GM12878 (cell line): ENCODE data around the gene ARAF. TPM values are rescaled to one million over a fixed set of nuclear protein-coding genes. Genes with fewer than 3 reads are reported as not detected.

Source experiments
- ATAC-seq: fragments of 200-7000 bp; cut with Tn5 transposase; 3 replicates; pipeline ENCODE4 v1.9.1; 2020; ENCODE audit warnings: mild to moderate bottlenecking, moderate library complexity
- BruUV-seq: library from RNA; stranded (reverse); fragments of 400-500 nt; replicated peaks from 2 replicates; lab custom pipeline; 2021; lab: Mats Ljungman, UMichigan
- CTCF ChIA-PET: fragments of 300-600 bp; sonication (Branson Sonifier 250); formaldehyde crosslinking; extraction: SDS; loops from one replicate; lab custom pipeline; 2021; ENCODE audit warnings: inconsistent platforms; lab: Yijun Ruan, JAX
- POLR2A ChIA-PET: fragments of 350-600 bp; formaldehyde crosslinking; extraction: SDS; loops from one replicate; lab custom pipeline; 2021; ENCODE audit warnings: inconsistent platforms; lab: Charles Lee
- RAD21 ChIA-PET: fragments of 300-600 bp; sonication (Branson Sonifier 250); formaldehyde crosslinking; loops from one replicate; lab custom pipeline; 2023; ENCODE audit warnings: antibody characterized with exemption; ENCODE audit not compliant: unreplicated experiment; lab: Charles Lee
- SMC1A ChIA-PET: fragments of 300-600 bp; sonication (Branson Sonifier 250); formaldehyde crosslinking; loops from one replicate; lab custom pipeline; 2023; ENCODE audit not compliant: unreplicated experiment, uncharacterized antibody; lab: Charles Lee
- DNase-seq: peaks from one replicate; pipeline ENCODE4 v3.0.0-alpha.2; 2011; ENCODE audit warnings: low read depth, low spot score
- FAIRE-seq: peaks from 3 replicates; lab custom pipeline; 2011; peaks lifted over from hg19 to GRCh38; lab: Jason Lieb, UNC
- H2AFZ ChIP-seq: 2 replicates; pipeline ENCODE4 v1.6.0; 2011; ENCODE audit warnings: low read depth, low read length, control low read depth; ENCODE audit not compliant: control insufficient read depth
- H3K27ac ChIP-seq: 2 replicates; pipeline ENCODE4 v1.5.1; 2011; ENCODE audit warnings: control low read depth; ENCODE audit not compliant: control insufficient read depth, insufficient read depth
- H3K27me3 ChIP-seq, 2 experiments: replicated peaks in 1 of 2; 2 replicates each; pipeline versions ENCODE4 v1.6.0 to v1.6.1; 2011; ENCODE audit warnings: low read length in 1 of 2; ENCODE audit not compliant: control insufficient read depth in 2 of 2, insufficient read depth in 2 of 2
- H3K36me3 ChIP-seq, 2 experiments: 2 replicates each; pipeline ENCODE4 v1.5.1; 2011; ENCODE audit warnings: low read length in 1 of 2; ENCODE audit not compliant: control insufficient read depth in 2 of 2, insufficient read depth in 2 of 2
- H3K4me1 ChIP-seq: 2 replicates; pipeline ENCODE4 v1.6.1; 2011; ENCODE audit warnings: mild to moderate bottlenecking, low read length, moderate library complexity, mixed read lengths; ENCODE audit not compliant: control insufficient read depth, insufficient read depth
- H3K4me2 ChIP-seq: 2 replicates; pipeline ENCODE4 v1.6.0; 2011; ENCODE audit warnings: control low read depth; ENCODE audit not compliant: control insufficient read depth, insufficient read depth
- H3K4me3 ChIP-seq: fragments of 200-600 bp; sonication (generic); 2 replicates; pipeline ENCODE4 v1.5.1; 2016
- H3K79me2 ChIP-seq: 2 replicates; pipeline ENCODE4 v1.6.0; 2011; ENCODE audit warnings: low read length; ENCODE audit not compliant: control insufficient read depth, insufficient read depth
- H3K9ac ChIP-seq: 2 replicates; pipeline ENCODE4 v1.8.0; 2011; ENCODE audit warnings: low read length, control low read depth, mixed read lengths; ENCODE audit not compliant: control insufficient read depth, insufficient read depth
- H3K9me3 ChIP-seq: replicated peaks from 3 replicates; pipeline ENCODE4 v1.5.1; 2011; ENCODE audit warnings: mild to moderate bottlenecking, low read length; ENCODE audit not compliant: control insufficient read depth, insufficient read depth
- H4K20me1 ChIP-seq: 2 replicates; pipeline ENCODE4 v1.6.0; 2011; ENCODE audit not compliant: control insufficient read depth, insufficient read depth
- CHD2 ChIP-seq: IDR thresholded peaks from 2 replicates; pipeline ENCODE4 v1.6.1; 2011; ENCODE audit warnings: low read depth, low read length, improper control_type of control experiment, borderline replicate concordance
- ESRRA ChIP-seq: IDR thresholded peaks from 2 replicates; pipeline ENCODE4 v1.6.1; 2012; ENCODE audit warnings: mild to moderate bottlenecking, low read length, improper control_type of control experiment
- JUNB ChIP-seq: IDR thresholded peaks from 2 replicates; pipeline ENCODE4 v1.6.1; 2016; ENCODE audit warnings: antibody characterized with exemption, mild to moderate bottlenecking
- KAT2A ChIP-seq: conservative IDR thresholded peaks from 2 replicates; pipeline ENCODE4 v1.6.1; 2011; ENCODE audit warnings: low read depth, low read length; ENCODE audit not compliant: control insufficient read depth
- RFX5 ChIP-seq: IDR thresholded peaks from 2 replicates; pipeline ENCODE4 v1.6.1; 2011; ENCODE audit warnings: low read depth, low read length, improper control_type of control experiment
- SPI1 ChIP-seq: IDR thresholded peaks from 2 replicates; pipeline ENCODE4 v1.6.1; 2011; ENCODE audit warnings: low read depth, mild to moderate bottlenecking, low read length, moderate library complexity, borderline replicate concordance; ENCODE audit not compliant: insufficient read depth
- WGBS: methylation state at CpG from one replicate; pipeline ENCODE4 v1.1.6; 2016; ENCODE audit warnings: low lambda C conversion rate; ENCODE audit not compliant: insufficient replicate concordance, insufficient coverage; ENCODE audit errors: missing lambda C conversion rate; 5-methylcytosine and 5-hydroxymethylcytosine counted together
- in situ Hi-C: fragments of 300-500 bp; cut with MboI; formaldehyde crosslinking; loops from 9 replicates; pipeline ENCODE4 v1.14.3; 2018; ENCODE audit warnings: mixed read lengths
- intact Hi-C: fragments of 100-400 bp; cut with micrococcal nuclease; formaldehyde crosslinking; loops from one replicate; pipeline ENCODE4 v1.14.2; 2022; ENCODE audit not compliant: unreplicated experiment
- polyA plus RNA-seq, 11 experiments: library from polyadenylated mRNA; depleted of rRNA in 4 of 11; unstranded in 6 of 11; stranded (reverse) in 5 of 11; fragments of >200 nt; fragmentation: Nextera tagmentation in 4 of 11; fragmentation: Illumina TruSeq in 1 of 11; extraction: Ambion mirVana in 4 of 11; extraction: Trizol in 1 of 11; gene quantifications; 1 replicate in 1 of 11; 2 replicates in 10 of 11; pipeline versions ENCODE4 v1.2.1 to v1.2.3, GENCODE V29; 2011 to 2016; ENCODE audit warnings: inconsistent platforms in 2 of 11, missing spikeins in 2 of 11, low read depth in 1 of 11
- total RNA-seq, 4 experiments: library from RNA; depleted of rRNA in 3 of 4; stranded (reverse); fragments of >200 nt in 3 of 4; fragmentation: Illumina TruSeq in 1 of 4; extraction: Trizol in 1 of 4; gene quantifications; 2 replicates each; pipeline versions ENCODE4 v1.2.1 to v1.2.3, GENCODE V29; 2013 to 2021
- TF ChIP-seq, protein P1 (sequence below): fragments of 450-650 bp; IDR thresholded peaks from 2 replicates; pipeline ENCODE4 v1.6.1; 2017; ENCODE audit warnings: borderline replicate concordance
- TF ChIP-seq, protein P2 (sequence below): fragments of 450-650 bp; formaldehyde crosslinking; IDR thresholded peaks from 2 replicates; pipeline ENCODE4 v1.4.0; 2022; ENCODE audit warnings: mild to moderate bottlenecking, moderate library complexity

The ARAF gene
- total and polyA plus RNA-seq, 10 of the 15 experiments (the other 5 are each of a cell fraction or from before 2014, with no cell fraction given), result 5.0 to 79.2 (median 39.1) TPM

DNA sequence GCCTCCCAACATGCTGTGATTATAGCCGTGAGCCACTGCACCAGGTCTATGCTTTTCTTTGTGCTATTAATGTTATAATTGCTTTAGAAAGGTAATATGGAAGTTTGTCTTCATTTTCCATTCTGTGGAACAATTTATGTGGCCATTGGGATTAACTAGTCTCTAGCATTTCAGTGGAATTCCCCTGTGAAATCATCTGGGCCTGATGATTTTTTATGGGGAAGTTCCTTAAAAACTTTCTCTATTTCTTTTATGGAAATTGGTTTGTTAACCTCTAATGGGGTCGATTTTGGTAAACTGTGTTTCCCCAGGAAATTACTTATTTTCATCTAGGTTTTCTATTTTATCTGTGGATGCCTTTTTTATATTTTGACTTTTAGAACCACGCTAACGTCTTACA lies 32.5 kb downstream of the ARAF start:
- BruUV-seq, result no TSS peak
- no peak overlapping the region for H3K4me3 ChIP-seq
- intact Hi-C loops, result no loop called here
- ATAC-seq (no peak), DNase-seq (no peak), FAIRE-seq (no peak)
- in situ Hi-C loops, result no loop called here
- no peak overlapping the region for H3K9ac ChIP-seq
- 1% methylated on average over 4 of the region's 4 CpGs for WGBS
- no peaks in the 10 kb centered on the region for H3K79me2 ChIP-seq
- H3K9me3 ChIP-seq, result no peaks in the 10 kb centered on the region; the same call in 2 of the 3 replicates
- POLR2A ChIA-PET, result interaction anchor here (0.7 kb wide), 1 partner anchor 17 kb away, joined by 3 read pairs; no protein-coding TSS in a partner anchor
- no peak overlapping the region for H3K27ac ChIP-seq
- H3K4me2 ChIP-seq, result no peak overlapping the region
- H2AFZ ChIP-seq, result no peak overlapping the region
- TF ChIP-seq KAT2A, result no peak
- TF ChIP-seq, protein P1, sequence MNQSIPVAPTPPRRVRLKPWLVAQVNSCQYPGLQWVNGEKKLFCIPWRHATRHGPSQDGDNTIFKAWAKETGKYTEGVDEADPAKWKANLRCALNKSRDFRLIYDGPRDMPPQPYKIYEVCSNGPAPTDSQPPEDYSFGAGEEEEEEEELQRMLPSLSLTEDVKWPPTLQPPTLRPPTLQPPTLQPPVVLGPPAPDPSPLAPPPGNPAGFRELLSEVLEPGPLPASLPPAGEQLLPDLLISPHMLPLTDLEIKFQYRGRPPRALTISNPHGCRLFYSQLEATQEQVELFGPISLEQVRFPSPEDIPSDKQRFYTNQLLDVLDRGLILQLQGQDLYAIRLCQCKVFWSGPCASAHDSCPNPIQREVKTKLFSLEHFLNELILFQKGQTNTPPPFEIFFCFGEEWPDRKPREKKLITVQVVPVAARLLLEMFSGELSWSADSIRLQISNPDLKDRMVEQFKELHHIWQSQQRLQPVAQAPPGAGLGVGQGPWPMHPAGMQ, result no peak
- no peak for TF ChIP-seq ESRRA
- TF ChIP-seq, protein P2, sequence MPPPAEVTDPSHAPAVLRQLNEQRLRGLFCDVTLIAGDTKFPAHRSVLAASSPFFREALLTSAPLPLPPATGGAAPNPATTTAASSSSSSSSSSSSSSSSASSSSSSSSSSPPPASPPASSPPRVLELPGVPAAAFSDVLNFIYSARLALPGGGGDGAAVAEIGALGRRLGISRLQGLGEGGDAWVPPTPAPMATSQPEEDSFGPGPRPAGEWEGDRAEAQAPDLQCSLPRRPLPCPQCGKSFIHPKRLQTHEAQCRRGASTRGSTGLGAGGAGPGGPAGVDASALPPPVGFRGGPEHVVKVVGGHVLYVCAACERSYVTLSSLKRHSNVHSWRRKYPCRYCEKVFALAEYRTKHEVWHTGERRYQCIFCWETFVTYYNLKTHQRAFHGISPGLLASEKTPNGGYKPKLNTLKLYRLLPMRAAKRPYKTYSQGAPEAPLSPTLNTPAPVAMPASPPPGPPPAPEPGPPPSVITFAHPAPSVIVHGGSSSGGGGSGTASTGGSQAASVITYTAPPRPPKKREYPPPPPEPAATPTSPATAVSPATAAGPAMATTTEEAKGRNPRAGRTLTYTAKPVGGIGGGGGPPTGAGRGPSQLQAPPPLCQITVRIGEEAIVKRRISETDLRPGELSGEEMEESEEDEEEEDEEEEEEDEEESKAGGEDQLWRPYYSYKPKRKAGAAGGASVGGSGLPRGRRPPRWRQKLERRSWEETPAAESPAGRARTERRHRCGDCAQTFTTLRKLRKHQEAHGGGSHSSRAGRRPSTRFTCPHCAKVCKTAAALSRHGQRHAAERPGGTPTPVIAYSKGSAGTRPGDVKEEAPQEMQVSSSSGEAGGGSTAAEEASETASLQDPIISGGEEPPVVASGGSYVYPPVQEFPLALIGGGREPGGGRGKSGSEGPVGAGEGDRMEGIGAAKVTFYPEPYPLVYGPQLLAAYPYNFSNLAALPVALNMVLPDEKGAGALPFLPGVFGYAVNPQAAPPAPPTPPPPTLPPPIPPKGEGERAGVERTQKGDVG (CRISPR knock-in tag), result no peak
- TF ChIP-seq RFX5, result no peak
- TF ChIP-seq SPI1, result no peak
- TF ChIP-seq JUNB, result no peak
- TF ChIP-seq CHD2, result no peak
- no peaks in the 10 kb centered on the region for H3K27me3 ChIP-seq
- no peaks in the 10 kb centered on the region for H4K20me1 ChIP-seq
- RAD21 ChIA-PET, result no interaction called here
- SMC1A ChIA-PET, result interaction anchor here (0.6 kb wide), 1 partner anchor 85 kb away, joined by 3 read pairs; no protein-coding TSS in a partner anchor
- H3K4me1 ChIP-seq, result no peaks in the 10 kb centered on the region
- CTCF ChIA-PET, result no interaction called here
- H3K36me3 ChIP-seq, result no peaks in the 10 kb centered on the region
